ENCODE measurements around the gene NRP2.

GRCh38 chr2:205658068-205658467 is 24.2 kb upstream of the NRP2 start:
- TF ChIP-seq CTCF (IDR thresholded peaks at IDR 0.05; ENCODE audit: low read depth, low read length, missing input control) (no peak), TAF1 (conservative IDR thresholded peaks at IDR 0.05) (no peak), FOXA2 (IDR thresholded peaks at IDR 0.05) (no peak), YY1 (IDR thresholded peaks at IDR 0.05) (no peak), SP1 (IDR thresholded peaks at IDR 0.05) (no peak), GABPA (IDR thresholded peaks at IDR 0.05 in 1 of 2, conservative IDR thresholded peaks at IDR 0.05 in 1 of 2) (no peak), MAX (IDR thresholded peaks at IDR 0.05) (no peak), RXRA (IDR thresholded peaks at IDR 0.05) (no peak), ATF3 (IDR thresholded peaks at IDR 0.05) (no peak), REST (IDR thresholded peaks at IDR 0.05) (no peak), HNF4G (IDR thresholded peaks at IDR 0.05) (no peak), ZBTB33 (IDR thresholded peaks at IDR 0.05) (no peak)
